Non-pigmented ciliary epithelial cell (primary cell): ENCODE data around the gene ASPHD1.
"Not testable (repeated sequence)": the region's sequence is repeated elsewhere in the genome, so short reads cannot be mapped to it uniquely, and the experiment has no call there.

Experiments
- DNase-seq: peaks from one replicate; pipeline ENCODE4 v3.0.0-alpha.2; 2010; ENCODE audit warnings: low read depth

The ASPHD1 gene

DNA sequence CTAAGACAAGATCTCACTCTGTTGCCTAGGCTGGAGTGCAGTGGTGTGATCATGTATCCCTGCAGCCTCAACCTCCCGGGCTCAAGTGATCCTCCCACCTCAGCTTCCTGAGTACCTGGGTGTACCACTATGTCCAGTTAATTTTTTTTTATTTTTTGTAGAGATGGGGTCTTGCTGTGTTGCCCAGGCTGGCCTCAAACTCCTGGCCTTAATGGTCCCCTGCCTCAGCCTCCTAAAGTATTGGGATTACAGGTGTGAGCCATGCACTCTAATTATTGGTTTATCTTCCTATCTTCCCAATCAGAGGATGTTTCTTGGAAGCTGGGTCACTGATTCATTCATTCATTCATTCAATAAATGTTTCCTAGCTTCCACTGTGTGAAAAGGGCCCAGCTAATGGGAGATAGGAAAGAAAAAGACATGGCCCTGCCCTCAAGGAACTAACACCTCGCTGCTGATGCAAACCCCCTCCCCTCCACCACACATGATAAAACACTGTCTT, 8.5 kb downstream of the ASPHD1 start:
- no peak for DNase-seq

DNA sequence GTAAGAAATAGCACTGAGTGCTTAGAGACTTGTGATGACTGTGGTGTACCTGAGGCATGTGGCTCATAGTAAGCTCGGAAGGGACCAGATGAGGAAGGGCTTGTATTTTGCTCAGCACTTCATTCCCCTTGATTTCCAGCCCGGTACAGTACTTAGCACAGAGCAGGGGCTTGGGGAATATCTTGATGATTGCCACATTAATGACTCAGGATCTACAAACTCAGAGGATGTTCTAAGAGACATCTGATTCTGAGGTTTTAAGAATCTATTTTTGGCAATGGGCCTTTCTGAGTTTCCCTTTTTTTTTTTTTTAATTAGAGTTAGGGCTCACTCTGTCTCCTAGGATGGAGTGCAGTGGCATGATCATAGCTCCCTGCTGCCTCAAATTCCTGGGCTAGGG, 9.1 kb downstream of the ASPHD1 start:
- DNase-seq, result no peak

DNA sequence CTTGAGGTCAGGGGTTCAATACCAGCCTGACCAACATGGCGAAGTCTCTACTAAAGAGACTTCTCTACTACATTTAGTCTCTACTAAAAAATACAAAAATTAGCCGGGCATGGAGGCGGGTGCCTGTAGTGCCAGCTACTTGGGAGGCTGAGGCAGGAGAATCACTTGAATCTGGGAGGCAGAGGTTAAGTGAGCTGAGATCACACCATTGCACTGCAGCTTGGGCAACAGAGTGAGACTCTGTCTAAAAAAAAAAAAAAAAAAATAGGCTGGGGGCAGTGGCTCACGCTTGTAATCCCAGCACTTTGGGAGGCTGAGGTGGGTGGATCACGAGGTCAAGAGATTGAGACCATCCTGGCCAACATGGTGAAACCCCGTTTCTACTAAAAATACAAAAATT, 9.6 kb downstream of the ASPHD1 start:
- DNase-seq, result not testable (repeated sequence)

DNA sequence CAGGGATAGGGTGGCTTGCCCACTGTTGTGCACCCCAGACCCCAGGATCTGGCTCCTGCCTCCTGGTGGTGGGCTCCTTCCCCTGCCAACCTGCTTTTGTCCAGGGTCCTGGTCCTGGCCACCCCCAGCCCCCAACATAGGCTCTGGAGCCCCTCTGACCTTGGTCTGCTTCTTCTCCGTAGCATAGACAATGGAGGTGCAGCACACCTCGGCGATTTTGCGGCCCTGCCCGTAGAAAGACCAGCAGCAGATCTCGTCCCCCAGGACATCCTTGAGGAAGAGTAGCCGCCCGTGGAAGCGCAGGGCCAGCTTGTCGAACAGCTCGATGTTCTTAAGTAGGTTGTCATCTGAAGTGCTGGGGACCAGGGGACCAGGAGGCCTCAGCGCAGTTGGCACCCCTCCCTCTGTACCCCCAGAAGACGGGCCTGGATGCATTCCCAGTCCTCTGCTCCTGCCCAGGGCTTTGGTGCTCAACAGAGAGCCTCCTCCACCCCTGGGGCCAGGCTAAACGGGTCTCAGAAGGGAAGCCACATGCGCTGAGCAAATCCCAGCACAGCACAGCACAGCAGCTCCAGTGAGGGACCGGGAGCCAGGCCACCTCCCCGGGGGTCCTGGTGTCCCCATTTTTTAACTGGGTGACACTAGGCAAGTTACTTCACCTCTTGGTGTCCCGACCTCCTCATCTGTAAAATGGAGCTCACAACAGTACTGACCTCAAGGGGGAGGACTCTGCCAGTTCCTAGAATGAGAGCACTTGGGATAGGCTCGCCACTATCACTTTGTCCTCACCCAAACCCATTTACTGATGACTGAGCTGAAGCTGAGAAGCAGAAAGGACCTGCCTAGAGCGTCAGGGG, 10.8 kb downstream of the ASPHD1 start:
- no peak for DNase-seq

DNA sequence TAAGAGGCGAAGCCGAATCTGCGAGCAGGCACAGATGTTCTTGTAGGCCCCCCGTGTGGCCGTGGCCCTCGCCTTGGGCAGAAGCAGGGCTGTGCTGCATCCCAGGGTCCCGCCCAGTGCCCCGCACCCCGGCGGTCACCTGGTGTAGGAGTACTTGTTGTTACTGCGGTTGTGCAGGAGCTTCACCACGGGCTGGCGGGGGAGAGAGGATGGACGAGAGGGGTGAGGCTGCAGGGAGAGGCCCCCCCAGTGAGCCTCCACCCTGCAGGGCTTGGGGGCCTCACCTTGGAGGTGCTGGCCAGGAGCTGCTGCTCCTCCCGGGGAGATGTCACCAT, 11.4 kb downstream of the ASPHD1 start:
- DNase-seq, result no peak

DNA sequence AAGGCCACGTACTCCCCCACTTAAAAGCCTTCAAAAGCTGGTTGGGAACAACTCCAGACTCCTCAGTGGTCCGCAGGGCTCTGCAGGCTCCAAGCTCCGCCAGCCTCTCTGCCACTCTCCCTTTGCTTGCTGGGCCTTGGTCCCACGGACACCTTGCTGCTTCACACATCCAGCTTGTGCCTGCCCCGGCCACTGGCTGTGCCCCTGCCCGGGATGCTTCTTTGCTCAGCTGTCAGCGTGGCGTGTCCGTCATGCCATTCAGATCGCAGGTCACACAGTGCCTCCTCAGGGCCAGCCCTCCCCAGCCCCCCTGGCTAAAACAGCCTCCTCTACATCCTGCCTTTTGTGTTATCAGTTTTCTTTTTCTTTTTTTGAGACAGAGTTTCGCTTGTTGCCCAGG, 11.8 kb downstream of the ASPHD1 start:
- DNase-seq, result no peak

DNA sequence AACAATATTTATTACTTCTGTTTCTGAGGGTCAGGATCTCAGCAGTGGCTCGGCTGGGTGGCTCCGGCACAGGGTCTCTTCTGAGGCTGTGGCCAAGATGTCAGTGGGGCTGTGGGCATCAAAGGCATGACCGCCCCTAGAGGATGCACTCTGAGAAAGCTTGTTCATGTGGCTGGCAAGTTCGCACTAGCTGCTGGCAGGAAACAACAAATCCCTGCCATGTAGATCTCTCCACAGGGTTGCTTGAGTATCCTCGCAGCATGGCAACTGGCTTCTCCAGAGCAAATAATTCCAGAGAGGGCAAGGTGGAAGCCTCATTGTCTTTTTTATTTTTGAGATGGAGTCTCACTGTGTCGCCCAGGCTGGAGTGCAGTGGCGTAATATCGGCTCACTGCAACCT, 13.2 kb downstream of the ASPHD1 start:
- no peak for DNase-seq

DNA sequence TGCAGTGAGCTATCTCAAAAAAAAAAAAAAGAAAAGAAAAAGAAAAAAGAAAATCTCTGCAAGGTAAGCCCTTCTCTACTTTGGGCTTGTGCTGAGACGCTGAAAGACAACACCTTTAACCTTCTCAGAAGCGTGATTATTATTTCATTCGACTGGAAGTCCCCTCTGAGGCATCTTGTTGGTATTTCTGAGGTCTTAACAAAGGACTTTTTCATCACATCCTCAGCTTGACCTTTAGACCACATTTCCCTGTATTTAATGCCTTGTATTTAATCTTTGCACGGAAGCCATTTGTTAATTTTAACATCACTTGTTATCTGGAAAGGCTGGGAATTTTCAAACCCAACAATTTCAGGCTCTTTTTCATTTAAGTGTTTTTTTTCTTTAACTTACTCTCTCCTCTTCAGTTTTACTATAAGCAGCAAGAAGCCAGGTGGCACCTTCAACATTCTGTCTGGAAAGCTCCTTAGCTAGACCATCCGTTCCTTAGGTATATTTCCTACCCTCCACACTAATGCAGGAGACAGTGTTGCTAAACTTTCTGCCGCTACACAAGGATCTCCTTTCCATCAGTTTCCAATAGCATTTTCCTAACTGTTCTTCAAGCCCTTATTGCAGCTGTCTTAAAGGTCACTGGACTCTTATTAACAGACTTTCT, 15.4 kb downstream of the ASPHD1 start:
- no peak for DNase-seq

DNA sequence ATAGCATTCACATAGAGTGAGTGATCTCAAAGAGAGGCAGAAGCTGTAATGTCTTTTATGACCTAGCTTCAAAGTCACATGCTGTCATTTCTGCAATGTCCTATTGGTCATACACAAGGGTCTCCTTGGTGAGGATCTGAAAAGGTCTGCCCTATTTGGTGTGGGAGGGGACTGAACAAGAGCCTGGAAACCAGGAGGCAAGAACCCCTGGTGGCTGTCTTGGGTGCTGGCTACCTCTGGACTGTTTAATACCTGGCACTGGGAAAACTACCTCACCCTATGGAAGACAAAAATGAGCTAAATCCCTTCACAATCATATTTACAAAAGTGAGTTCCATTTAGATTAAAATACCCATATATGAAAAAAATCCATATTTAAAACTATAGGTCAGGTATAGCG, 16.7 kb downstream of the ASPHD1 start:
- DNase-seq, result no peak

DNA sequence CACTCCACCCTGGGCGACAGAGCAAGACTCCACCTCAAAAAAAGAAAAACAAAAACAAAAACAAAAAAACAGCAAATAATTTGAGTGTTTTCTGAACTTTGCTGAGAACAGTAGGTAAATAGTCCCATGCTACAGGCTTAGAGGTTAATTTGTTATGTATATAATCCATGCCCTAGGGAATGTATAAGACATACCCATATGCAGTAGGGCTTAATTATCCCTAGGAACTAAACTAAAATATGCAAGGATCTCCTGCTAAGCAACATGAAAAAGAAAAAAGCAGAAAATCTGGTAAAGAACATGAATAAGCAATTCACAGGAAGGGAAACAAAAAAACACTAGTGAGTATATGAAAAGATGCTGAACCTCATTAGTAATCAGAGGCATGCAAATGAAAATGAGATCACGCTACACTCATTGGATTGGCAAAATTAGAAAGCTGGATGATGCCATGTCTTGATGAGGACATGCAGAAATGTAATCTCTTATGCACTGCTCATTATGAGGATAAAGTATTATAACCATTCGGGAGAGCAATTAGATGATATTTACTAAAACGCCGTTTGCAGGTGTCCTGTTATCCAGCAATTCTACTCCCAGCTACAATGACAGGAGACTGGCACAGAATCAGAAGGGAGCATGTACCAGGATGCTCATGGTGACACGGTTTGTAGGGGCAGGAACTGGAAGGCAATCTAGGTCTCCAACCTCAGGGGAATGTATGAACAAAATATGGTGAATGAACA, 20.2 kb downstream of the ASPHD1 start:
- DNase-seq, result no peak

DNA sequence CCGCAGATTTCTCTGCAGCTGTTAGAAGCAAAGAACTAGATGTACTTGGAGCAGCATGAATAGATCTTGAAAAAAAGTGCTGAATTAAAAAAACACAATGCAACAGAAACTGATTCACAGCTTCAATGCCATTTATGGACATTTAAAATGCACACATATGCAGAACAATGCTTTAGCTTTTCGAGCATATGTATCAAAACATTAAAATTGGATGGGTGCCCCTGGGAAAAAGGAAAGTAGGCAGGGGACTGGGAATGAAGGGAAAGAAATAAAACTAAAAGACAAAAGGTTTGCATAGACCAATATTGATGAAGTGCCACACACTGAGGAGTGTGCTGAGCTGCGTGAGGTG, 20.7 kb downstream of the ASPHD1 start:
- no peak for DNase-seq

DNA sequence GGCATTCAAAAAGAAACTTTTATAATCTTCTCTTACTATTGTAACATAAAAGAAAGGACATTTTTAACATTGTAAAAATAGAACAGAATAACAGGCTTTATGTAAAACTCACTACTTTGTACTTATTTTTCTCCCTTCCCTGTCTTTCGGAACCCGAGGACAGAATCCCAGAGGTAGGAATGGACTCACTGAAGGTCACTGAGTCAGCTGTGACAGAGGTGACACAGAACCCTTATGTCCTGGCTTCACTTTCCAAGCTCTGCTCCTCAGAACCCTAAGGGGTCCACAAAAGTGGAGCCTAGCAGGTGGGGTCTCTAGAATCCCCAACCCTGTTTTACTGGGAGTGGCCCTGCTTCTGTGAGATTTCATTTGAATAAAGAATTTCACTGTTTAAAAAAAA, 22.0 kb downstream of the ASPHD1 start:
- no peak for DNase-seq

DNA sequence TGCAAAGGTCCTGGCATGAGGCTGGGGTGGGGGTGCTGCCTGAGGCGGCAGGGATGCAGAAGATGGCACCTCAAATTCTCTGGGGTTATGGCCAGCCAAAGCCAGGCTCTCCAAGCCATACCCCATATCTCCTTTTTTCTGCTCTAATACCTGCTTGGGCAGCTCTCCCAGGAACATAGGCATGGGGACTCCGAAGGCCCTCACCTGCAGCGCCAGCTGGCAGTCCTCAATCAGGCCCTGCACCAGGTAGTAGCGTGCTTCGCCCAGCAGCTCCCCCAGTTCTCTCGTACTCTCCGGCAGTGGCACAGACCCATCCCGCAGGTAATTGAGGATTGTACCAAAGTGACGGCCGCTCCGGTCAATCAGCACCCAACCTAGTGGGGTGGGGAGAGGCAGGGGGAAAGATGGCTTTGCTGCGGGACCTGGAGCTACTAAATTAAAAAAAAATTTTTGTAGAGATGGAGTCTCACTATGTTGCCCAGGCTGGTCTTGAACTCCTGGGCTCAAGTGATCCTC, 22.8 kb downstream of the ASPHD1 start:
- no peak for DNase-seq

DNA sequence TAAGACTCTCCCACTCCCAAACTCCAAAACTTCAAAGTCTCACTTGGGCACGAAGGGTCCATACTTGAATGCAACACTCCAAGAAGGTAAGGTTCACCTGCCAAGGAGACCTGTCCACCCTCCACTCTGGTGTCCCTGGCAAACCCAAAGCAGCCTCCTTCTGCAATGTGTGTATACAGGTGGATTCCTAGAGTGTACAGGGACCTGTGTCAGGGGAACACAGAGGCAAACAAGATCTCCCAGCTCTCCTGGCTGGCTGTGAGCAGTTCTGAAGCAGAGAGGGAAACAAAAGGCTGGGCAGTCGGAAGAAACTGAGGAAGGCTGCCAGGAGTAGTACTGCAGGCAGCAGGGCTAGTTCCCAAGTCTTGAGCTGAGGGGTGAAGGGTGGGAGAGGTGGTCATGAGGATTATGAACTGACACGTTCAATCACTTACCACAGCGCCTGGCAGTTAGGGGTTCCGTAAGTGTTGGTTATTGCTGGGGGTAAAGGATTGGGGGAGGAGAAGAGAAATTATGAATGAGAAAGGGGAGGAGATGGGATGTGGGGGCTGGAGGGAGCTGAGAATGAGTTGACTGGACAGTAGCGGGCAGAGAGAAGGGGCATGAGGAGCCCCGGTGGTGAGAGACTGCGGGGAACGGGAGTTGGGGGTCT, 24.9 kb downstream of the ASPHD1 start:
- no peak for DNase-seq

DNA sequence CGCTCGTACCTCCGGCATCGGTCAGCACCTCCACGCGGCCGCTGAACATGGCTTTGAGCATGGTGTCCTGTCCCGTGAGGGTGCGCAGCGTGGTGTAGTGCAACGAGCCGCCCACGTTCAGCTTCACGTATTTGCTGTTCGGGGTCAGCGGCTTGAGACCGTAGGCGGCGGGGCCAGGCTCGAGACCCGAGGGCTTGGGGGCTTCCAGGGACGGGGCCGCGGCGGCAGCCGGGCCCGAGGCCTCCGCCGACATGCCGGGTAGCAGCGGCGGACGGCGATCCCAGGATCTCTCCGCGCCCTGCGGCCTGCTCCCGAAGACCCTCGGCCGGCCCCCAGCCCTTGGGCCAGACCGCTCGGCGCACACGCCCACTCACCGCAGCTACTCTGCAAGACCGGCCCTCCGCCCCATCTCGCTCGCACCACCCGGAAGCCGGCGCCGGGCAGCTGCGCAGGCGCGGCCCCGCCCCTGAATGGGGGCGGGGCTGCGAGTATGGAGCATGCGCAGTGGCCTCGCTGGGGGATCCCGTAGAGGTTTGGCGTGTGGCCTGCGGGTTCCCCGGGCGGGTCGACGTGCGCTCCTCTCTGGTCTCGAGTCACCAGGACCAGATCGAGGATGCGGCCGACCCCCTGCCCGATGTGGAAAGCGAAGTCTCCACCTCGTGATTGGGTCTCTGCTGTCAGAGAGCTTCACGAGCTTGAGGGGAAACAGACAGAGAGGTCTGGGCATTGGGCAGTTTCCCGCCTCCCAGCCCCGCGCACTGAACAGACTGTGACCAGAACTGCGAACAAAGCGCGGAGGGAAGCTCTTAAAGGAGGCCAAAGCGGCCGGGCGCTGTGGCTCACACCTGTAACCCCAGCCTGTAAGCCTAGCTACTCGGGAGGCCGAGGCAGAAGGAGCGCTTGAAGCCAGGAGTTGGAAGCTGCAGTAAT, 25.8 kb downstream of the ASPHD1 start, which contains the start of gene KCTD13:
Gene KCTD13 (minus strand): TSS at position 446 of the 930 bp plus-strand sequence. CDS start 193 bp downstream, at position 253.
- DNase-seq, result no peak

DNA sequence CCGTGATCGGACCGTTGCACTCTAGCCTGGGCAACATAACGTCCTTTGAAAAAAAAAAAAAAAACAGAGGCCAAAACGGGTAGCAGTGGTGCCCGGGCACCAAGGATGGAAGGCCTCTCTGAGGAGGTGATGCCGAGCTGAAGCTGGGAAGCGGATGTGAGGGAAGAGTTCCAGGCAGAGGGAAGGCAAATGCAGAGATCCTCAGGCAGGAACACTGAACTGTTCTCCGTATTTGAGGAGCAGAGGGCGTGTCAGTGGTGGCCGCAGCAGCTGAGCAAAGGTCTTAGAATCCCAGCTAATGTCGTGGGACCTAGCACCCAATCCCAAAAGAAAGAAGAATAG, 26.4 kb downstream of the ASPHD1 start:
- DNase-seq, result no peak

DNA sequence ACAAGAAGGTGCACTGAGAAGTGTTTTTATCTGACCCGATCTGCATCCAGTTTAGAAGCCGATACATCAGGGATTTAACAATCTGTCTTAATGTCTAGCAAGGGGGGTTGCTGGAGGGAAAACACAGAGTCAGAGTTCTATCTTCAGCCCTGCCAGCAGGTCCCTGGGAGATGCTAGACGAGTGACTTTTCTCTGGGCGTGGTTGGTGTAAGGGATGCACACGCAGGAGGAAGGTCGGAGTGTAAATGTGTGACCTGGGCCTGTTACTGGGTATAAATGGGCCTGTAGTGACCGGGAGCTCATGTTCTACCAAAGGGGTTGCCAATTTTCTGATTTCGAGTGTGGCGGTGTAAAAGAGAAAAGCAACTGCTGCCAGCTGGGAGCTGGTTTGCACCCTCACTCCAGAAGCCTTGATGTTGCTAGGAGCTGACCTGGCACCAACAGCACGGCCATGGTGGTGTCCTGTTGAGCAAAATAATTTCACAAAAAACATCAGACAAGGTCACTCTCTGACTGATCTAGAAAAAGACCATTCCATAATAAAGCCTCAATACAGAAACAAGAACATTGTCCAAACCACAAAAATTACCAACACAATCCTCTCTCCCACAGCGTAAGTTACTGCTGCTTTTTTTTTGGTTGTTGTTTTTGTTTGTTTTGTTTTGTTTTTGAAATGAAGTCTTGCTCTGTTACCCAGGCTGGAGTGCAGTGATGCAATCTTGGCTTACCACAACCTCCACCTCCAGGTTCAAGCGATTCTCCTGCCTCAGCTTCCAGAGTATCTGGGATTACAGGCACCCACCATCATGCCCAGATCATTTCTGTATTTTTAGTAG, 27.0 kb downstream of the ASPHD1 start:
- DNase-seq, result no peak

DNA sequence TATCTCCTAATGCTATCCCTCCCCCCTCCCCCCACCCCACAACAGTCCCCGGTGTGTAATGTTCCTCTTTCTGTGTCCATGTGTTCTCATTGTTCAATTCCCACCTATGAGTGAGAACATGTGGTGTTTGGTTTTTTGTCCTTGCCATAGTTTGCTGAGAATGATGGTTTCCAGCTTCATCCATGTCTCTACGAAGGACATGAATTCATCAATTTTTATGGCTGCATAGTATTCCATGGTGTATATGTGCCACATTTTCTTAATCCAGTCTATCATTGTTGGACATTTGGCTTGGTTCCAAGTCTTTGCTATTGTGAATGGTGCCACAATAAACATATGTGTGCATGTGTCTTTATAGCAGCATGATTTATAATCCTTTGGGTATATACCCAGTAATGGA, 31.5 kb downstream of the ASPHD1 start:
- not testable (repeated sequence) for DNase-seq

DNA sequence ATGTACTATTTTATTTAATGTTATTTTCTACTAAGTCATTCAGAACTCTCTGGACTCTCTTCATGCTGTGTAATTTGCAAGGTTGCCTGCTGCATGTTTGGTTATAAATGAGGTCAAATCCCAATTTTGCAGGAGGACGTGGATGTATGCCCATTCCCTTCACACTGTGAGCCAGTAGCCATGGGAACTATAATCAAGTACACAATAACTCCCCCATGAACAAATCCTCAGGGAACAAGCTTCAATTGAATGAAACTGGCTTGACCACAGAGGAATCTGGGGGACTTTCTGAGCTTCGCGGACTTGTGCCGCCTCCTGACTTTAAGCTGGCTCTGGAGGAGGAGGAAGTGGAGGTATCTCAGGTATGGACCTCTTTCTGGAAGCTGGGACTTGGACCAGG, 40.4 kb downstream of the ASPHD1 start:
- DNase-seq, result no peak
